Duodenal mucosa (tissue), 2 donors: ENCODE measurements around the gene PPP1R1A.

Experiments used
- H3K27ac ChIP-seq: one replicate; pipeline ENCODE4 v1.7.0; 2013; ENCODE audit warnings: low read depth, low read length
- H3K27me3 ChIP-seq, 2 donors: one replicate each; pipeline ENCODE4 v1.7.0; 2013; ENCODE audit warnings: low read length in 2 of 2, control low read depth in 1 of 2; ENCODE audit not compliant: insufficient read depth in 2 of 2, control insufficient read depth in 1 of 2
- H3K36me3 ChIP-seq, 2 donors: one replicate each; pipeline ENCODE4 v1.7.0; 2013; ENCODE audit warnings: low read length in 2 of 2, control low read depth in 1 of 2; ENCODE audit not compliant: insufficient read depth in 2 of 2, control insufficient read depth in 1 of 2
- H3K4me1 ChIP-seq, 2 donors: one replicate each; pipeline ENCODE4 v1.7.0; 2013; ENCODE audit warnings: low read length in 2 of 2, control low read depth in 1 of 2; ENCODE audit not compliant: insufficient read depth in 2 of 2, control insufficient read depth in 1 of 2
- H3K4me3 ChIP-seq, 2 donors: one replicate each; pipeline ENCODE4 v1.7.0; 2013; ENCODE audit warnings: low read length in 2 of 2, low read depth in 1 of 2
- H3K9ac ChIP-seq, 2 donors: one replicate each; pipeline ENCODE4 v1.7.0; 2013; ENCODE audit warnings: low read length in 2 of 2, low read depth in 1 of 2
- H3K9me3 ChIP-seq, 2 donors: one replicate each; pipeline ENCODE4 v1.7.0; 2013; ENCODE audit warnings: low read length in 2 of 2, control low read depth in 1 of 2; ENCODE audit not compliant: control insufficient read depth in 1 of 2

Gene PPP1R1A

DNA sequence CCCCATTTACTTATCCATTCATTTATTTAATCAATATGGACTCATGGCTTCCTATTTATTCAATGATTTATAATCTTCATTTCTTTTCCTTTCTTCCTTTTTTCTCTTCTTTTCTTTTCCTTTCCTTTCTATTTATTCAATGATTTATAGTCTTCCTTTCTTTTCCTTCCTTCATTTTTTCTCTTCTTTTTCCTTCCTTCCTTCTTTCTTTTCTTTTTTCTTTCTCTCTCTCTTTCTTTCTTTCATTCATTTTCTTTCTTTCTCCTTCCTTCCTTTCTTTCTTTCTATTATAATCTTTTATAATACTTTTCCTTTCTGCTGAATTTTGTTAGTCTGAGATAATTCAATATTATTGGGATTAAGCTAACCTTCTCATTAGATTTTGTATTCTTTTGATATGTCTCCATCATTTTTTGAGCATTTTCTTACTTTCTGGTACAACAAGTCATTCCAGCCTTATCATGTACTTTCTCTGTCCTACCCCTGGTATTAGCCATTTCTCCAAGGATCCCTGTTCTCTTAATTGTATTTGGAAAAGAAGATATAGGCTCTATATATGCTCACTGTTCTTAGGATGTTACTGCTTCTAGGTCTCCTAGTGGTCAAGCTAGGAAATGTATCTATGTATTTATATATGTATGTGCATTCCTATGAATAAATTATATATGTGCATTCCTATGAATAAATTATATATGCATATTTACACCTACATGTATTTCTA lies 34.2 kb upstream of the PPP1R1A start:
- H3K27ac ChIP-seq, result no peak overlapping the region
- peaks cover 0 to 3% of the 10 kb centered on the region in 2 donors for H3K9me3 ChIP-seq
- H3K4me1 ChIP-seq, result no peaks in the 10 kb centered on the region
- no peaks in the 10 kb centered on the region for H3K36me3 ChIP-seq
- H3K4me3 ChIP-seq, result no peak overlapping the region
- peaks cover 4 to 18% of the 10 kb centered on the region in 2 donors for H3K27me3 ChIP-seq
- H3K9ac ChIP-seq, result no peak overlapping the region

DNA sequence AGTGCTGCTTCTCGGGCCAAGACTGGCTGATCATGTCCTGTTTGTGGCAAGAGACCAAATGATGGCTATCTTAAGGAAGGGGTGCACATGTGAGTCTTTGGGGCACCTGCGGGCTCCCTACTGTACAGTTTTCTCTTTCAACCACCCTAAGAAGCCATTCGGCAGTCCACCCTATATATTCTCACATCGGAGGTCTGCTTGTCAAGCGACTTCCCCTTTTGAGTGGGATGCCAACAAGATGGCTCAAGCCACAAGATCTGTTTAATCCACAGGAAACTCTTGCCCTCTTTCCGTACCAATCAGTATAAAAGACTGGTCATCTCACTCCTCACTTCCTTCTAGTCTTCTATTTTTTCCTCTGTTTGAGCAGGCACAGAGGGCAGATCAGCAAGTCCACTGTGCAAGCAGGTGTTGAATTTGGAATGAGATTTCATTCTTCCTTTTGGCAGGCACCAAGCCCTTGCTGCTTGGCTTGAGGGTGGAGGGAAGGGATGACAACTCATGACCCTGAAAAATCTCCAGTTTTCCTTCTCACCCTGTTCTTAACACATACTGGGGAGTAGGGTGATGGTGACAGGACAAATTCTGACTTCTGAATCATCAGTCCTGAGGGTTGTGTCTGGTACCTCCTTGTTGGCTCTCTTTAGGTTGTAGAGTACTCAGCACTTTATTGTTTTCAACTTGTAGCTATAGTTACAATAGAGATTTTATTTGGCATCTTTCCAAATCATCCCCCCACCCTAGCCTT lies 28.6 kb upstream of the PPP1R1A start:
- no peaks in the 10 kb centered on the region for H3K4me1 ChIP-seq
- H3K4me3 ChIP-seq, result no peak overlapping the region
- H3K27me3 ChIP-seq, result peaks cover 4 to 22% of the 10 kb centered on the region in 2 donors
- H3K36me3 ChIP-seq, result no peaks in the 10 kb centered on the region
- no peak overlapping the region for H3K9ac ChIP-seq
- no peaks in the 10 kb centered on the region for H3K9me3 ChIP-seq
- H3K27ac ChIP-seq, result no peak overlapping the region

DNA sequence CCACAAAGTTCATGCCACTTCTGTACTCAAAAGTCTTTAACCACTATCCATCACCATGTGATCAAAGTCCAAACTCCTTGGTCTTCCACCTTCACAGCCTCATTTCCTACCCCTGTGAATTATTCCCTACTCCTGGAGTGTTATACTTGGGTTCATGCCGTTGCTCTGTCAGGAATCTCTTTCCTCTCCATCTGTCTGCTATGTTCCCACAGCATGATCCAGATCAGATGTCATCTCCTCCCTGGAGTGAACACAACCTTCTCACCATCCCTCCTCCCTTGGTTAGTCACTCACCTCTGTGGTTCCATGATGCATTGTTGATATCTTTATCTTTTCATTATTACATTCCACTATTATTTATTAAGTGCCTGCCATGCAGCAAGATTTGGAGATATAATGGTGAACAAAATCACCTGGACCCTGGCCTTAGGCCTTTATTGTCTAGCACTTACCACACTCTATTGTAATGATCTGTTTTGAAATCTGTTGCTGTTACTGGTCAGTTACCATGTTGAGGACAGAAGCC lies 23.8 kb upstream of the PPP1R1A start:
- H3K27me3 ChIP-seq, result peaks cover 8 to 21% of the 10 kb centered on the region in 2 donors
- no peaks in the 10 kb centered on the region for H3K4me1 ChIP-seq
- H3K27ac ChIP-seq, result no peak overlapping the region
- H3K9me3 ChIP-seq, result no peaks in the 10 kb centered on the region
- no peak overlapping the region for H3K9ac ChIP-seq
- no peaks in the 10 kb centered on the region for H3K36me3 ChIP-seq
- no peak overlapping the region for H3K4me3 ChIP-seq

DNA sequence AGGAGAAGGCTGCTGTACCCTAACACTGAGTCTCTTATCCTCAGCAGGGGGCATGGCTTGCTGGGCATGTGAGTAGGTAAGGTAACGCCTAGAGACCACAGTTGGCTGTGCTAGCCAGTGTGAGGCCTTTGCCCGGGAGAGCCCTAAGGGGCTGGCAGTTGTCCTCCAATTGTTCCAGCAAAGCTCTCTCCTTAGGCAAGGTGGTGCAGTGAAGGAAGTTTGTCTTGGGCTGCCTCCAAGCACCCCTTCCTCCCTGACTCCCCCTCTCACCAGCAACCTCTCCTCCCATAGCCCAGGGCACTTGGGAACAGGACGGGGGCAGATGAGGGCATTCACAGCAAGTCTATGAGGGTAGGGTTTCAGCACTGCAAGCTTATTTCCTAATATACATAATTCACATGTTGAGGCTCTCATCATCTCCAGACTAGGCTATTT lies 23.3 kb upstream of the PPP1R1A start:
- Histone ChIP-seq H3K36me3 (no peaks in the 10 kb centered on the region), H3K27ac (no peak overlapping the region), H3K9ac (no peak overlapping the region), H3K4me3 (no peak overlapping the region), H3K27me3 (peaks cover 8 to 22% of the 10 kb centered on the region in 2 donors), H3K4me1 (no peaks in the 10 kb centered on the region), H3K9me3 (no peaks in the 10 kb centered on the region)

DNA sequence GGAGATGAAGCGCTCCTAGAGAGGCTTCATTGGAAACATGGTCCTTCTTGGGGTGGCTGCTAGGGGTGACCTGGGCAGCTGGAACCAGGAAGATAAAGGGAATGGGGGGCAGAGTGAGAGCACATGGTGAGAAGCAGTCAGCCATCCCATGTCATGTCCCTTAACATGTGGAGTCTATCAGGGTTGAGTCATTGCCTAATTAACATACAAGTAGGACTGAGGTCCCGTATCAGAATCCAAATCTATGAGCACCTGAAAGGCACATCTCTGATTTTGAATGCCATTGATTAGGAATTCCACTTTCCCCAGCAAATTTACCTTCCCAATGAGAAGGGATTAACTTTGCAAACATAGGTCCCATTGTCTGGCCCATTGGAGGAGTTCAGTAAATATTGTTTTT lies 20.3 kb upstream of the PPP1R1A start:
- no peaks in the 10 kb centered on the region for H3K9me3 ChIP-seq
- no peak overlapping the region for H3K27ac ChIP-seq
- no peaks in the 10 kb centered on the region for H3K4me1 ChIP-seq
- H3K9ac ChIP-seq, result no peak overlapping the region
- peaks cover 4 to 10% of the 10 kb centered on the region in 2 donors for H3K27me3 ChIP-seq
- H3K36me3 ChIP-seq, result no peaks in the 10 kb centered on the region
- H3K4me3 ChIP-seq, result no peak overlapping the region

DNA sequence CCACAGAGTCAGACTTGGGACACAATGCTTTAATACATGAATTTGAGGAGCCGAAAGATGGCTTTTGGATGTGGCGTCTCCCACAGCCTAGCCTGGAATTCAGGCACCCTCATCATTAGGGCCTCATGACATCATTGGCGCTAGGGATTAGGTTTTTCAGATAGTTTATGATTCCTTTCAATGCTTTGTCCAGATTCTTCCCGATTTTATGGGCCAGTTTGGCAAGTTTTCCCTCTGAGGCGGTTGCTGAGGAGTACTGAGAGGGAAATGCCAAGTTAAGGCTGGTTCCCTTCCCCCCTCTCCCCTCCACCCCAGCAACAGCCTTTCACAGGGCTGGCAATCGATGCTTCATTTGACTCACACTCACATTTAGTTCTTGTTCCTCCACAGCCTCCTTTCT lies 19.7 kb upstream of the PPP1R1A start:
- H3K27me3 ChIP-seq, result peaks cover 4 to 10% of the 10 kb centered on the region in 2 donors
- no peak overlapping the region for H3K4me3 ChIP-seq
- no peak overlapping the region for H3K9ac ChIP-seq
- H3K9me3 ChIP-seq, result no peaks in the 10 kb centered on the region
- H3K4me1 ChIP-seq, result no peaks in the 10 kb centered on the region
- no peak overlapping the region for H3K27ac ChIP-seq
- no peaks in the 10 kb centered on the region for H3K36me3 ChIP-seq

DNA sequence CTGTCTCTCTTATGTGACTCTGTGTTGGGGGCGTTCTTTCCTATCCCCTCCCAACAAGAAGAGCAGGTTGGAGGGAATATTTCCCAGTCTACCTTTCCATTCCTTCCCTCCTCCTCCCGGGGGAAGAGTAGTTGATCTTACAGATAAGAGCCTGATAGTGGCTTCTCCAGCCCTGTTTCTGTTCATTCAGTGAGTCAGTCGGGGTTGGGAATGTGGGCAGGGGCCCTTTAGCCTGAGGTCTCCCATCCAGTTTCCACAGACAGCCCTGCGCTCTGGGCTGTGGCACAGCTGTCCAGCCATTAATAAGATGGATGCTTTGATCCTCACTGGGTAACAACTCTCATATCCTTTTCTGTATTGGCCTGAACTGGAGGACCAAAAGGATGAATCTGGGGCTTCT lies 18.1 kb upstream of the PPP1R1A start:
- no peak overlapping the region for H3K27ac ChIP-seq
- peaks cover 4 to 10% of the 10 kb centered on the region in 2 donors for H3K27me3 ChIP-seq
- H3K4me1 ChIP-seq, result no peaks in the 10 kb centered on the region
- H3K9ac ChIP-seq, result no peak overlapping the region
- H3K4me3 ChIP-seq, result no peak overlapping the region
- H3K9me3 ChIP-seq, result no peaks in the 10 kb centered on the region
- H3K36me3 ChIP-seq, result no peaks in the 10 kb centered on the region

DNA sequence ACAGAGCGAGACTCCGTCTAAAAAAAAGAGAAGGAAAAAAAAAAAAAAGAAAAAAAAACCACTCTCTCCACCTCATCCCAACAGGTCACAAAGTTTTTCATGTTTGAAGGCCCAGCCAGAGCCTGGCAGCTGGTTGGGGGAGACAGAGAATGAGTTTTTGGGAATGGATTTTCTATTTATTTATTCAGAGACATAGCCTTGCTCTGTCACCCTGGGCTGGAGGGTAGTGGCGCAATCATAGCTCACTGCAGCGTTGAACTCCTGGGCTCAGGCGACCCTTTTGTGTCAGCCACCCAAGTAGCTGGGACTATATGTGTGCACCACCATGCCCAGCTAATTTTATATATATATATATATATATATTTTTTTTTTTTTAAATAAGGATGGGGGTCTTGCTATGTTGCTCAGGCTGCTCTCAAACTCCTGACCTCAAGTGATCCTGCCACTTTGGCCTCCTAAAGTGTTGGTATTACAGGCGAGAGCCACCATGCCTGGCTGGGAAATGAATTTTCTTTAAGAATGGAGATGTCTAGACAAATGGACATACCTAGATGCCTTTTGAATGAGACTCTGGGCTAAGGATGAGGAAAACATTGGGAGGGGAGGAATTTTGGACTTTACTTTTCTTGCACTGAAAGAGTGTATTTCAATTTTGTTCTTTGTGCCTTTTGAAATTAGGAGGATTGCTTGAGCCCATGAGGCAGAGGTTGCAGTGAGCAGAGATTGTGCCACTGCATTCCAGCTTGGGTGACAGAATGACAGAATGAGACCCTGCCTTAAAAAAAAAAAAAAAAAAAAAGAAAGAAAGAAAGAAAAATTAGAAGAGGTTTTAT lies 16.9 kb upstream of the PPP1R1A start:
- no peak overlapping the region for H3K27ac ChIP-seq

DNA sequence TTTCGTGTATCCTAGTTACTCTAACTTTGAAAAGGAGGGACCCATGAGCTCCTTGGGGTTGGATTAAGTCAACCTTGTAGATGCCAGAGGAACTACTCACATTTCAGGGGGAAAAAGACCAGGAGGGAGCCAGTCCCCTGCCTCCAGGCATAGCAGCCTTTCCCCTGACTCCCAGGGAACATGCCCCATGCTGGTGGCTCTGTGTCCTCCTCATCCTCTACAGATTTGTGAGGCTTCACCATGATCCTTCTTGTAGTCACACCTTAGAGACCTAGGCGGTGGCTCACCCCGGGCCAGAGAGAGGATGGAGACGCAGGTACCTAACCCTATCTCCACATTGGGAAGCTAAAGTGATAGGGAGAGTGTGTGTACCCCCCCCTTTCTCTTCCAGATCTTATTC lies 16.0 kb upstream of the PPP1R1A start:
- Histone ChIP-seq H3K36me3 (no peaks in the 10 kb centered on the region), H3K9ac (no peak overlapping the region), H3K27ac (no peak overlapping the region), H3K4me3 (no peak overlapping the region), H3K9me3 (no peaks in the 10 kb centered on the region), H3K4me1 (no peaks in the 10 kb centered on the region), H3K27me3 (peaks cover 0 to 7% of the 10 kb centered on the region in 2 donors)

More for the DNA sequence above, 16.9 kb upstream of the PPP1R1A start:
- Histone ChIP-seq H3K27me3 (peaks cover 4 to 10% of the 10 kb centered on the region in 2 donors), H3K4me3 (no peak overlapping the region), H3K4me1 (no peaks in the 10 kb centered on the region), H3K9me3 (no peaks in the 10 kb centered on the region), H3K9ac (no peak overlapping the region), H3K36me3 (no peaks in the 10 kb centered on the region)
